ENCODE results near the gene IL18.
"Not testable (repeated sequence)": the region's sequence is repeated elsewhere in the genome, so short reads cannot be mapped to it uniquely, and the experiment has no call there.

DNA sequence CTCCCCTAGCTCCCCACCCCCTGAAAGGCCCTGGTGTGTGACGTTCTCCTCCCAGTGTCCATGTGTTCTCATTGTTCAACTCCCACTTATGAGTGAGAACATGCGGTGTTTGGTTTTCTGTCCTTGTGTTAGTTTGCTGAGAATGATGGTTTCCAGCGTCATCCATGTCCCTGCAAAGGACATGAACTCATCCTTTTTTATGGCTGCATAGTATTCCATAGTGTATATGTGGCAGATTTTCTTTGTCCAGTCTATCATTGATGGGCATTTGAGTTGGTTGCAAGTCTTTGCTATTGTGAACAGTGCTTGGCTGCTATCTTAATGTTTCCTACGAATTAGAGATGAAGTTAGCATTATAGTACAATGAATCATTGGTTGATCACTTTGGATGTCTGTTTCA is 35.2 kb upstream of the IL18 start:
- TF ChIP-seq, protein P1, sequence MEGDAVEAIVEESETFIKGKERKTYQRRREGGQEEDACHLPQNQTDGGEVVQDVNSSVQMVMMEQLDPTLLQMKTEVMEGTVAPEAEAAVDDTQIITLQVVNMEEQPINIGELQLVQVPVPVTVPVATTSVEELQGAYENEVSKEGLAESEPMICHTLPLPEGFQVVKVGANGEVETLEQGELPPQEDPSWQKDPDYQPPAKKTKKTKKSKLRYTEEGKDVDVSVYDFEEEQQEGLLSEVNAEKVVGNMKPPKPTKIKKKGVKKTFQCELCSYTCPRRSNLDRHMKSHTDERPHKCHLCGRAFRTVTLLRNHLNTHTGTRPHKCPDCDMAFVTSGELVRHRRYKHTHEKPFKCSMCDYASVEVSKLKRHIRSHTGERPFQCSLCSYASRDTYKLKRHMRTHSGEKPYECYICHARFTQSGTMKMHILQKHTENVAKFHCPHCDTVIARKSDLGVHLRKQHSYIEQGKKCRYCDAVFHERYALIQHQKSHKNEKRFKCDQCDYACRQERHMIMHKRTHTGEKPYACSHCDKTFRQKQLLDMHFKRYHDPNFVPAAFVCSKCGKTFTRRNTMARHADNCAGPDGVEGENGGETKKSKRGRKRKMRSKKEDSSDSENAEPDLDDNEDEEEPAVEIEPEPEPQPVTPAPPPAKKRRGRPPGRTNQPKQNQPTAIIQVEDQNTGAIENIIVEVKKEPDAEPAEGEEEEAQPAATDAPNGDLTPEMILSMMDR (IDR thresholded peaks at IDR 0.05) = not testable (repeated sequence)
- TF ChIP-seq POLR2A (IDR thresholded peaks at IDR 0.05) = not testable (repeated sequence)

Measured in Peyer's patch (tissue), 4 donors.